HFFc6 (cell line): ENCODE measurements around the gene TAS1R1. TPM values are rescaled to one million over a fixed set of nuclear protein-coding genes. Genes with fewer than 3 reads are reported as not detected.
A peak's percentile ranks its signal among the peaks of the same experiment; 100 is the strongest.

Experiments
- DNase-seq: peaks from one replicate; pipeline ENCODE4 v3.0.0-alpha.2; 2018
- H3K27ac Mint-ChIP-seq: 2 replicates; pipeline ENCODE4 v1.8.0; 2020; ENCODE audit warnings: mild to moderate bottlenecking, mixed read lengths
- H3K27me3 Mint-ChIP-seq: 2 replicates; pipeline ENCODE4 v1.8.0; 2021; ENCODE audit warnings: mild to moderate bottlenecking, moderate library complexity, mixed read lengths; ENCODE audit not compliant: insufficient read depth
- H3K36me3 Mint-ChIP-seq: 2 replicates; pipeline ENCODE4 v1.8.0; 2021; ENCODE audit warnings: low read depth, mixed read lengths
- H3K4me1 Mint-ChIP-seq: 2 replicates; pipeline ENCODE4 v1.8.0; 2020; ENCODE audit warnings: low read depth, mixed read lengths
- H3K4me3 Mint-ChIP-seq: 2 replicates; pipeline ENCODE4 v1.8.0; 2020; ENCODE audit warnings: mild to moderate bottlenecking, moderate library complexity, mixed read lengths
- H3K9me3 Mint-ChIP-seq: 2 replicates; pipeline ENCODE4 v1.8.0; 2020; ENCODE audit warnings: mild to moderate bottlenecking, mixed read lengths
- total RNA-seq, 6 experiments: library from RNA; stranded (reverse); fragmentation: NEBNext Ultra II Directional; extraction: Animal tissue kit (Norgen Biotek cat#: 25700); gene quantifications; 2 replicates in 1 of 6; 3 replicates in 5 of 6; pipeline ENCODE4 v1.2.3, GENCODE V29; 2021
- TF ChIP-seq, protein P1 (sequence below): fragments of 200-600 bp; sonication (generic); IDR thresholded peaks from 2 replicates; pipeline ENCODE4 v1.5.0; 2021; ENCODE audit warnings: antibody characterized with exemption, mild to moderate bottlenecking

The TAS1R1 gene
- total RNA-seq, 6 experiments from 2014 or later: not detected

DNA sequence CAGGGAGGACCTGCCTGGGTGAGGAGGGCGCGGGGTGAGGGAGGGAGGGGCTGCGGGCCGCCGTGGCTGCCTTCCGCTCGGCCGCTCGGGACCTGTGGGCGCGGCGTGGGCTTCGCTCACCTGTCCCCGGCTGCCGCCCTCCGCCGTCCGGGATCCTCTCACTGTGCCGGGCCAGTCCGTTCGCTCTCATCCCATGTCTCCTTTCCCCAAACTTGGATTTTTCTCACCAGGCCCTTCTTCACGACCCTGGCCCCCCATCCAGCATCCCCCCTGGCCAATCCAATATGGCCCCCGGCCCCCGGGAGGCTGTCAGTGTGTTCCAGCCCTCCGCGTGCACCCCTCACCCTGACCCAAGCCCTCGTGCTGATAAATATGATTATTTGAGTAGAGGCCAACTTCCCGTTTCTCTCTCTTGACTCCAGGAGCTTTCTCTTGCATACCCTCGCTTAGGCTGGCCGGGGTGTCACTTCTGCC is 25.0 kb downstream of the TAS1R1 start:
- Mint-ChIP-seq H3K36me3 (no peaks in the 10 kb centered on the region; the same call in 1 of the 2 replicates), H3K27me3 (peaks cover 3% of the 10 kb centered on the region), H3K4me1 (peaks cover 28% of the 10 kb centered on the region), H3K4me3 (peak overlapping the region; percentile 97), H3K9me3 (no peaks in the 10 kb centered on the region), H3K27ac (peak overlapping the region; percentile 93)
- DNase-seq: no peak
- TF ChIP-seq, protein P1, sequence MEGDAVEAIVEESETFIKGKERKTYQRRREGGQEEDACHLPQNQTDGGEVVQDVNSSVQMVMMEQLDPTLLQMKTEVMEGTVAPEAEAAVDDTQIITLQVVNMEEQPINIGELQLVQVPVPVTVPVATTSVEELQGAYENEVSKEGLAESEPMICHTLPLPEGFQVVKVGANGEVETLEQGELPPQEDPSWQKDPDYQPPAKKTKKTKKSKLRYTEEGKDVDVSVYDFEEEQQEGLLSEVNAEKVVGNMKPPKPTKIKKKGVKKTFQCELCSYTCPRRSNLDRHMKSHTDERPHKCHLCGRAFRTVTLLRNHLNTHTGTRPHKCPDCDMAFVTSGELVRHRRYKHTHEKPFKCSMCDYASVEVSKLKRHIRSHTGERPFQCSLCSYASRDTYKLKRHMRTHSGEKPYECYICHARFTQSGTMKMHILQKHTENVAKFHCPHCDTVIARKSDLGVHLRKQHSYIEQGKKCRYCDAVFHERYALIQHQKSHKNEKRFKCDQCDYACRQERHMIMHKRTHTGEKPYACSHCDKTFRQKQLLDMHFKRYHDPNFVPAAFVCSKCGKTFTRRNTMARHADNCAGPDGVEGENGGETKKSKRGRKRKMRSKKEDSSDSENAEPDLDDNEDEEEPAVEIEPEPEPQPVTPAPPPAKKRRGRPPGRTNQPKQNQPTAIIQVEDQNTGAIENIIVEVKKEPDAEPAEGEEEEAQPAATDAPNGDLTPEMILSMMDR: no peak

- H3K27me3 Mint-ChIP-seq: peaks cover 3% of the 10 kb centered on the region
- TF ChIP-seq, protein P1: peak; percentile 40; the same call in 1 of the 2 replicates
- H3K9me3 Mint-ChIP-seq: no peaks in the 10 kb centered on the region
- no peak for DNase-seq
- H3K4me1 Mint-ChIP-seq: peaks cover 28% of the 10 kb centered on the region
- H3K27ac Mint-ChIP-seq: peak overlapping the region; percentile 93
- H3K36me3 Mint-ChIP-seq: no peaks in the 10 kb centered on the region; the same call in 1 of the 2 replicates
- H3K4me3 Mint-ChIP-seq: peak overlapping the region; percentile 97
Measured at GRCh38 chr1:6580593-6581409, 25.7 kb downstream of the TAS1R1 start.

DNA sequence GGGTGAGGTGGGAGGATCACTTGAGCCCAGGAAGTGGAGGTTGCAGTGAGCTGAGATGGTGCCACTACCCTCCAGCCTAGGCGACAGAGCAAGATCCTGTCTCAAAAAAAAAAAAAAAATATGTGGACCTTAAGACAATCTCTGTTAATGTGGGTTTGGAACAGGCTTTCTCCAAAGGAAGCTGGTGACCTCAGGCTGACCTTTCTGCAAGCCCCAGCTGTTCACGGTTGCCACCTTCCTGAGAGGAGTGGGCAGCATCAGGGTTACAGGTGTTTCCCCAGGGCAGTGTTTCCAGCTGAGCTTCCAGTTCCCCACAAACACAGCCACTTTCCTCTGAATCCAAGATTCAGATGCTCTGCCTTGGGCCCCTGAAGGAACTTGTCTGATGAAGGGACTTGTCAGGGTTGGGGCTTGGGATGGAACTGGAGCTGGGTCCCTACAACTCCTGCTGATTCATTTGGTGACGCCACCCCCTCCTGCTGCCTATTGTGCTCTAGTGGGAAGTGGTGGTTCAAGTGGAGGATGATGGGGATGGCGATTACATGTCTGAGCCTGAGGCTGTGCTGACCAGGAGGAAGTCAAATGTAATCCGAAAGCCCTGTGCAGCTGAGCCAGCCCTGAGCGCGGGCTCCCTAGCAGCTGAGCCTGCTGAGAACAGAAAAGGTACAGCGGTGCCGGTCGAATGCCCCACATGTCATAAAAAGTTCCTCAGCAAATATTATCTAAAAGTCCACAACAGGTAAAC is 26.6 kb downstream of the TAS1R1 start:
- peaks cover 3% of the 10 kb centered on the region for H3K27me3 Mint-ChIP-seq
- no peaks in the 10 kb centered on the region for H3K9me3 Mint-ChIP-seq
- H3K27ac Mint-ChIP-seq: peak overlapping the region; percentile 49; the same call in 1 of the 2 replicates
- no peak for DNase-seq
- TF ChIP-seq, protein P1: no peak
- no peaks in the 10 kb centered on the region; the same call in 1 of the 2 replicates for H3K36me3 Mint-ChIP-seq
- H3K4me1 Mint-ChIP-seq: peaks cover 28% of the 10 kb centered on the region
- peak overlapping the region; percentile 97; the same call in 1 of the 2 replicates for H3K4me3 Mint-ChIP-seq

- no peaks in the 10 kb centered on the region for H3K9me3 Mint-ChIP-seq
- H3K27me3 Mint-ChIP-seq: peaks cover 3% of the 10 kb centered on the region
- no peaks in the 10 kb centered on the region; the same call in 1 of the 2 replicates for H3K36me3 Mint-ChIP-seq
- no peak overlapping the region; the same call in 1 of the 2 replicates for H3K4me3 Mint-ChIP-seq
- peaks cover 28% of the 10 kb centered on the region for H3K4me1 Mint-ChIP-seq
- TF ChIP-seq, protein P1: no peak
- H3K27ac Mint-ChIP-seq: no peak overlapping the region
- no peak for DNase-seq
Measured at GRCh38 chr1:6582370-6582769, 27.3 kb downstream of the TAS1R1 start.

- peaks cover 7% of the 10 kb centered on the region for H3K27me3 Mint-ChIP-seq
- DNase-seq: no peak
- H3K27ac Mint-ChIP-seq: no peak overlapping the region
- peaks cover 26% of the 10 kb centered on the region for H3K4me1 Mint-ChIP-seq
- H3K9me3 Mint-ChIP-seq: no peaks in the 10 kb centered on the region
- no peak overlapping the region for H3K4me3 Mint-ChIP-seq
- TF ChIP-seq, protein P1: peak; percentile 64
- H3K36me3 Mint-ChIP-seq: no peaks in the 10 kb centered on the region; the same call in 1 of the 2 replicates
Measured at GRCh38 chr1:6584126-6585080, 29.3 kb downstream of the TAS1R1 start.
